ENCODE results near the gene P2RY6.
"Not testable (repeated sequence)": the region's sequence is repeated elsewhere in the genome, so short reads cannot be mapped to it uniquely, and the experiment has no call there.

Gene P2RY6

GRCh38 chr11:73262851-73263495, 9.2 kb upstream of the P2RY6 start:
- DNase-seq: no peak

GRCh38 chr11:73263640-73264039, 8.5 kb upstream of the P2RY6 start:
- no peak for DNase-seq

- DNase-seq: no peak
Observed at GRCh38 chr11:73265278-73265810, 6.8 kb upstream of the P2RY6 start.

GRCh38 chr11:73265853-73266645, 6.1 kb upstream of the P2RY6 start:
- no peak for DNase-seq

GRCh38 chr11:73266646-73267020, 5.5 kb upstream of the P2RY6 start:
- no peak for DNase-seq

GRCh38 chr11:73267122-73267846, 4.9 kb upstream of the P2RY6 start:
- no peak for DNase-seq

- DNase-seq: no peak
Observed at GRCh38 chr11:73267906-73268540, 4.1 kb upstream of the P2RY6 start.

- DNase-seq: no peak
Observed at GRCh38 chr11:73268671-73269271, 3.4 kb upstream of the P2RY6 start.

- no peak for DNase-seq
Observed at GRCh38 chr11:73269459-73270015, 2.6 kb upstream of the P2RY6 start.

GRCh38 chr11:73270016-73270854, 1.9 kb upstream of the P2RY6 start:
- DNase-seq: no peak

- DNase-seq: no peak
Observed at GRCh38 chr11:73270855-73271477, 1.2 kb upstream of the P2RY6 start.

- not testable (repeated sequence) for DNase-seq
Observed at GRCh38 chr11:73271478-73271865, 666 bp upstream of the P2RY6 start.

- DNase-seq: no peak
Observed at GRCh38 chr11:73272680-73273038, 521 bp downstream of the P2RY6 start.

- DNase-seq: no peak
Observed at GRCh38 chr11:73273222-73273895, 1.2 kb downstream of the P2RY6 start.

- not testable (repeated sequence) for DNase-seq
Observed at GRCh38 chr11:73274191-73274590, 2.1 kb downstream of the P2RY6 start.

- no peak for DNase-seq
Observed at GRCh38 chr11:73274722-73275380, 2.7 kb downstream of the P2RY6 start.

- no peak for DNase-seq
Observed at GRCh38 chr11:73275381-73275750, 3.2 kb downstream of the P2RY6 start.

GRCh38 chr11:73277467-73277866, 5.3 kb downstream of the P2RY6 start:
- DNase-seq: no peak

- no peak for DNase-seq
Observed at GRCh38 chr11:73280626-73281025, 8.5 kb downstream of the P2RY6 start.

- no peak for DNase-seq
Observed at GRCh38 chr11:73281201-73281741, 9.1 kb downstream of the P2RY6 start.

Measured in NCI-H187 (cell line).